NCI-H2171 treated with DMSO at 0.1 percent for 48 hours (cell line): ENCODE measurements around the gene GINS1.

ENCODE experiments used
- DNase-seq: peaks from one replicate; lab custom pipeline; 2025; lab: John Stamatoyannopoulos, UW

GINS1 gene

DNA sequence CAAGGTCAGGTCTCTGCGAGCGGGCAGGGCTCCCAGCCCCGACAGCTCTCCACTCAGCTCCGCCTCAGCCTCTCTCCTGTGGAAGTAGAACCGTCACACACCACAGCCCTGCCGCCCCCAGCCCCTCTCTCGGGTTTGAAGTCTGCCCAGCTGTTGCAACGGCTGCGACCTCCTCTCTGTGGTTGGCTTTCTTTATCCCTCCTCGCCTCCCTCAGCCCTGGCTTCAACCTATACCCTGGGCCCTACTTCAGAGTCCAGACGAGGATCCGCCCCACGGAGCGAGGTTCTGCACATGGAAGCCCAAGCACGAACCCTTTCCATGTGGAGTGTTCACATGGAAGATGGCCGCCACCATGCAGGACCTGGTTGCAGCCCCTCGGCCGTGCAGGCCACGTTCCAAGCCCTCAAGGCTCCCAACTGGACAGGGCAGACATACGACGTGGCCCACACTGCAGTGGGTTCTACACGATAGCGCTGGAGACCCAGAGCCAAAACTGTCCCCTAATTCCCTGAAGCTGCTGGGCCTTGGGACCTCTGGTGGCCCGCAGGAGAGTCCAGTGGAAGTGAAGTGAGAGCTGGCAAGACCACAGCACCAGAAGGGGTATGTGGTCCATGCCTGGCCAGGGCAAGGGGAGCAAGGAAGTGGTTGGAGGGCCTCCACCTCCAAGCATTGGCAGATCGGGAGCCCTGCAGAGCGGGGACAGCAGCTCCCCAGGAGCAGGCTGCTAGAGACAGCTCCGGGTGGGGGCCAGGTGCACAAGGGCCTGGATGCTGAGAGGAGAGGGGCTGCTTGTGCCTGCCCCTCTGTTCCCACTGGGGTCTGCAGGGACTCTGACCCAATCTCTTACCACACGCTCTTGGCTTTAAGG is 69.8 kb downstream of the GINS1 start:
- DNase-seq, result no peak

- no peak for DNase-seq
Measured at GRCh38 chr20:25478889-25479568, 71.6 kb downstream of the GINS1 start.

DNA sequence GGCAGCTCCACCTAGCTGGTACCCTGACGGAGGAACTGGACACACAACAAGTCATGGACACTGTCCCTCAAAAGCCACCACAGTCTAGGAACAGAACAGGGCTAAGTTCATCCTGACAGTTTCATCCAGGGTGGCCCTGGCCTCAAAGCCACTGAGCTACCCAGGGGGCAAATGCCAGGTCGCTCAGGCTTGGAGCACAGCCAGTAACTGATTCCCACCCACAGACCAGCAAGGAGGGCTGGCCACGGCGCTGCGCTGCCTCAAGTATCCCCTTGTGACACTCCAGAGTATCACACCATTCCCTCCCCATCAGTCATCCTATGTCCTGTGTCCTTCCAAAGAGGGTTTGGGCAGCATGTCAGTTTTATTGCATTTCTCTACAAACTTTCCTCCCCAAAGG is 72.2 kb downstream of the GINS1 start:
- no peak for DNase-seq

DNA sequence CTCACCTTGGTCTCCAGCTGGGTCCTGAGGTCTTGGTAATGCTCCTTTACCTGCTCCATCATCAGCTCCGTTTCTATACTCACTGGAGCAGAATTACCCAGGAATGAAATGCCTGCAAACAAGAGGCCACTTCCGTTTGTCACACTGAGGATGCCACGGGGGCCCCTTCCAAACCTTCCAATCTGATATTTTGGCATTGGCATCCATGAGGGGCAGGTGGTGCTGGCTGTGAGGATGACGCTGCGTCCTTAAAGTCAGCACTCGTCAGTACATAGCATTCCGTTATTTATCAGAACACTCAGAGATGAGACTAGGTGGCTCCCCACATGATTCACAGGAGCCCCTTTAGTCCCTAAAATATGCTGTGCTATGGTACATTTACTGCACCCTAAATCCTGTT is 72.7 kb downstream of the GINS1 start:
- no peak for DNase-seq

DNA sequence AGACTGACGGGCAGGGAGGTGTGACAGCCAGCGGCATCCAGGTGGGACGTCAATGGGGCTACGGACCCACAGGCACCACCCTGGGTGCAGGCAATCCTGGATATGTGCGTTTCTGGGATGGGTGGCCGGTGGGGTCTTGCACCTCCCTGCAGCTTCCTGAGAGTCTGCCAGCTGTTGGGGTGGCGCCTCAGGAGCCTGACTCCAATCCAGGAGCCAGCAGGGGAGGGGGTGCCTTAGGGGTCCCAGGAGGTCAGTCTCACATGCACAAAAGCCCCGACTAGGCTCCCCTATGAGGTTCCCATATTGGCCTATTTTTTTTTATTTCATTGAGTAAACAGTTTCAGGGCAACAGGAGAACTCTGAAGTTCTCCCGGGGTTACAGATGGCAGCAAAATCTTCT is 73.3 kb downstream of the GINS1 start:
- DNase-seq, result no peak

- DNase-seq, result no peak
Measured at GRCh38 chr20:25481235-25481917, 73.9 kb downstream of the GINS1 start.

- DNase-seq, result no peak
Measured at GRCh38 chr20:25481918-25482253, 74.4 kb downstream of the GINS1 start.

GRCh38 chr20:25483431-25484132 is 76.1 kb downstream of the GINS1 start:
- no peak for DNase-seq

DNA sequence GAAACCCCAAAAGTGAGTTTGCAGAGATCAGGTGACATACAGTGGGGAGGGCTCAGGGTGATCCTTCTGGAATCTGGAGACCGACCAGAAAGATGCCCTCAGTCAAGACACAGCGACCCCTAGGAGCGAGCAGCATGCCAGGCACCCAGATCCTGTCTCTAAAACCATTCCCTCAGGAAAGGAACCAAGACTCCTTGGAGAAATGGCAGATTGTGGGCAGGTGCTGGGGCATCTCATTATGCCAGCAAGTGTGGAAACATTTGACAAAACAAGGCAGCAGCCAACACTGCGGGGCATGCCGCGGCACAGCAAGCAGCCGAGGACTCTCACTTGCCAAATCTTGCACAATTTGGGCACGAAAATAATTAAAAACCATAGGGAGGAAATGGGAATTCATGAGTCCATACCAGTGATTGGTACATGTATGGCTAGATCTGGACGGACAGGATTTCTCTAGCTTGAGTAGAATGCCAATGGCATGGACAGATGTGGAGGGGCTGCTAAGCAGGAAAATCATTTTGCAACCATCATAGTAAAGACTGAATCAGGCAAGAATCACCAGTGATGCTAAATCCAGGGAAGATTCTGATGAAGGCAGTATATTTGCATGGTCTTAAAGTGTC is 76.9 kb downstream of the GINS1 start:
- DNase-seq, result no peak

DNA sequence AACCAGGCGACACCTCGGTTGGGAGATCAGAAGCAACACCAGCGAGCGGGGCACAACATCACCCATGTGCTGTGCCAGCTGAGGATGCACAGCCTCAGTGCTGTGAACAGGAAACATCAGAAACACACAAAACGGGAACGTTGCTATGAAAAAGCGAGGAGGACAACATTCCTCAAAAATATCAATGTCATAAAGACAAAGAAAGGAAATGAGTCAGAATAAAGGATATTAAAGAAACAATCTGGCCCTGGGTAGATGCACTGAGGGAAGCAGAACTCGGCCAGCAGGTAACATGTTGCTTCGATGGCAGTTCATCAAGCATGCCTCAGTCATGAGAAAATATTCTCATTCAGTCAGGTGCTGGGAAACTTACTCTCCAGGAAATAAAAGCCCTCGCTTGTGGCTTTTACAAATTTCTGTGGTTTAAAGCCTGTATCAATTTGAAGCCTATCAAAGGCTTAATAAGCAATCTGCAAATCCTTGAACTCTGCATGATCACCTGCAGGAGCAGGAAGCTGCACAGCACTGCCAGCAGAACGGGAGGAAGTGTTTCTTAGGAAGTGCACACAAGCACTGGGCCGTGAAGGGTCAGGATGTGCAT is 77.5 kb downstream of the GINS1 start:
- DNase-seq, result no peak

GRCh38 chr20:25485872-25486271 is 78.4 kb downstream of the GINS1 start:
- no peak for DNase-seq

GRCh38 chr20:25486377-25486776 is 78.9 kb downstream of the GINS1 start:
- peak; percentile 99 for DNase-seq

GRCh38 chr20:25487306-25487705 is 79.8 kb downstream of the GINS1 start:
- DNase-seq, result peak; percentile 76

- DNase-seq, result no peak
Measured at GRCh38 chr20:25487975-25488374, 80.5 kb downstream of the GINS1 start.

- DNase-seq, result no peak
Measured at GRCh38 chr20:25489221-25489871, 81.9 kb downstream of the GINS1 start.

- no peak for DNase-seq
Measured at GRCh38 chr20:25490656-25491445, 83.4 kb downstream of the GINS1 start.

DNA sequence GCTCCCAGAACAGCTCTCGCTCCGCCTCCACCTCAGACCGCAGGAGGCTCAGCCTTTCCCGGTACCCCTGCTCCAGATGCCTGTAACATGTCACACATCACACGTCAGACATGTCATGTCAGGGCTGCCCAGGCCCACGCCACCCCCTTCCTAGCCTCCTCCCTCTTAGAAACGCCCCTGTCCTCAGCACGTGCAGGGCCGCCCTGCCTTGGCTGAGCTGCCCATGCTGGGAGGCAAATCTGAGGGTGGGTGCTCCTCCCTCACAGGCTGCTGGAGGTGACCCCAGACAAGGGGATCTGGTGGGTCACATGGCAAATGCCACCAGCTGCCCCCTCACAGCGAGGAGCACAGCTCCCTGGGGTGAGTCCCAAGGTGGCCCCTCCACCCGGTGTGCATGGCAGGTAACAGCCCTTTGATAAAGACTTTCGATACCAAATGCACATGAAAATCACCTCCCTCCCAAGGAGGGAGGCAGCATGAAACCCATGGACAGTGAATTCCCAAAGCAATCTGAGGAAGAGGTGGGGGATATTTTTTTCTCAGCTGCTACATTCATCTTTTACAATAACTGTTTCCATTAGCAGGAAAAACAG is 84.1 kb downstream of the GINS1 start:
- DNase-seq, result no peak

- no peak for DNase-seq
Measured at GRCh38 chr20:25493137-25493536, 85.7 kb downstream of the GINS1 start.

- no peak for DNase-seq
Measured at GRCh38 chr20:25493748-25494505, 86.5 kb downstream of the GINS1 start.
